GM21737 (cell line): ENCODE measurements around the gene DDX55.
A peak's percentile ranks its signal among the peaks of the same experiment; 100 is the strongest.
"Not testable (repeated sequence)": the region's sequence is repeated elsewhere in the genome, so short reads cannot be mapped to it uniquely, and the experiment has no call there.

ENCODE experiments used
- ATAC-seq: cut with Tn5 transposase; IDR thresholded peaks from one replicate; pipeline ENCODE4 v1.9.1; 2021; ENCODE audit warnings: mild to moderate bottlenecking, moderate library complexity; ENCODE audit not compliant: unreplicated experiment

DDX55 gene, protein sequence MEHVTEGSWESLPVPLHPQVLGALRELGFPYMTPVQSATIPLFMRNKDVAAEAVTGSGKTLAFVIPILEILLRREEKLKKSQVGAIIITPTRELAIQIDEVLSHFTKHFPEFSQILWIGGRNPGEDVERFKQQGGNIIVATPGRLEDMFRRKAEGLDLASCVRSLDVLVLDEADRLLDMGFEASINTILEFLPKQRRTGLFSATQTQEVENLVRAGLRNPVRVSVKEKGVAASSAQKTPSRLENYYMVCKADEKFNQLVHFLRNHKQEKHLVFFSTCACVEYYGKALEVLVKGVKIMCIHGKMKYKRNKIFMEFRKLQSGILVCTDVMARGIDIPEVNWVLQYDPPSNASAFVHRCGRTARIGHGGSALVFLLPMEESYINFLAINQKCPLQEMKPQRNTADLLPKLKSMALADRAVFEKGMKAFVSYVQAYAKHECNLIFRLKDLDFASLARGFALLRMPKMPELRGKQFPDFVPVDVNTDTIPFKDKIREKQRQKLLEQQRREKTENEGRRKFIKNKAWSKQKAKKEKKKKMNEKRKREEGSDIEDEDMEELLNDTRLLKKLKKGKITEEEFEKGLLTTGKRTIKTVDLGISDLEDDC

DNA sequence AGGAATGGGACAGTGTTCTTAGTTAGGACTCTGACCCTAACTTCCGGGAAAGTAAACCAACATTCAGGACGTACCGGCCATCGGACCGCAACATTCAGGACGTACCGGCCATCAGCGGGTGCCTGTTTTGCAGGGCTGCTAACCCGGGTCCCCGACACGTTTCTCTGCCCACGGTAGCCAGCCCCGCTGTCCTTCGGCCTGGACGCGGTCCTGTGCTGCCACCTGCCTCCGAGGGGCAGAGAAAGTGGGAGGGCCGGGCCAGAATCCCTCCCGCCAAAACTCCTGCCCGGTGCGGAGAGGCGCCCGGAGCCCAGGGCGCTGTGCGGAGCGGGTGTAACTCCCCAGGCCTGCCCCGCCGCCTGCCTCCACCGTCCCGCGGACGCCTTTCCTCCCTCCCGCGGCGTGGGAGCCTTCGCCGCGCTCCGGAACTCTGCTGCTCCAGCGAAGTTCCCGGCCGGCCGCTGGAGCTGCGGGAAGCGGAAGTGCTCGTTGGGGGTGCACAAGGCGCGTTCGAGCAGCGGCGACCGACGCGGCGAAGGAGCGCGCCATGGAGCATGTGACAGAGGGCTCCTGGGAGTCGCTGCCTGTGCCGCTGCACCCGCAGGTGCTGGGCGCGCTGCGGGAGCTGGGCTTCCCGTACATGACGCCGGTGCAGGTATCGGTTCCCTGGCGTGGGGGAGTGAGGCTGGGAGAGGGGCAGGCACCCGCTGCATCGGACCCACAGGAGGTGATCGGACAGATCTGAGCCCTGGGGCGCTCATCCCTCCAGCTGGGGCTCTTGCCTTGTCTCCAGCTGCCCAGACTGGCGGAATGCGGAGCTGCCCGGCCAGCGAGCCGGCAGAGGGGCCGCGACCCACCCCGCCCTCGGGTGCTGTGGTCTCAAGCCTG is at the start of gene DDX55:
Gene DDX55, plus strand, starts transcription at position 498 of the 888 bp plus-strand sequence. Its CDS starts 50 bp downstream, at position 548.
- peak; percentile 80 for ATAC-seq

DNA sequence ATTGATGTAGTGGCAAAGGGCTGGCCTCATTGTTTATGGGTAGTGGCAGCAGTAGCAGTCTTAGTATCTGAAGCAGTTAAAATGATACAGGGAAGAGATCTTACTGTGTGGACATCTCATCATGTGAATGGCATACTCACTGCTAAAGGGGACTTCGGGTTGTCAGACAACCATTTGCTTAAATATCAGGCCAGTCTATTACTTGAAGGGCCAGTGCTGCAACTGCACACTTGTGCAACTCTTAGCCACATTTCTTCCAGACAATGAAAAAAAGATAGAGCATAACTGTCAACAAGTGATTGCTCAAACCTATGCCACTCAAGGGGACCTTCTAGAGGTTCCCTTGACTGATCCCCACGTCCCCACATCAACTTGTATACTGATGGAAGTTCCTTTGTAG is 47.8 kb upstream of the DDX55 start:
- ATAC-seq, result not testable (repeated sequence)

DNA sequence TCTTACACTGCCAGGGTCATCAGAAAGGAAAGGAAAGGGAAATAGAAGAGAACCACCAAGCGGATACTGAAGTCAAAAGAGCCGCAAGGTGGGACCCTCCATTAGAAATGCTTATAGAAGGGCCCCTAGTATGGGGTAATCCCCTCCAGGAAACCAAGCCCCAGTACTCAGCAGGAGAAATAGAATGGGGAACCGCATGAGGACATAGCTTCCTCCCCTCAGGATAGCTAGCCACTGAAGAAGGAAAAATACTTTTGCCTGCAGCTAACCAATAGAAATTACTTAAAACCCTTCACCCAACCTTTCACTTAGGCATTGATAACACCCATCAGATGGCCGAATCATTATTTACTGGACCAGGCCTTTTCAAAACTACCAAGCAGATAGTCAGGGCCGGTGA is 47.1 kb upstream of the DDX55 start:
- not testable (repeated sequence) for ATAC-seq

DNA sequence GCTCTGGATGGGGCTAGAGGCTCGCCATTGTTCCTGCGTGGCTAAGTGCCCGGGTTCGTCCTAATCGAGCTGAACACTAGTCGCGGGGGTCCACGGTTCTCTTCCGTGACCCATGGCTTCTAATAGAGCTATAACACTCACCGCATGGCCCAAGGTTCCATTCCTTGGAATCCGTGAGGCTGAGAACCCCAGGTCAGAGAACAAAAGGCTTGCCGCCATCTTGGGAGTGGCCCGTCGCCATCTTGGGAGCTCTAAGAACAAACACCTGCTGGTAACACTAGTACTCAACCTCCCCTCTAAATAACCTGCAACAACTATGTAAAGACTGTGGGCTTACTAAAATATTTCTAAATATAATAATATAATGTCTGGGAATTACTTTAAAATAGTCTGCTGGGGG is 43.4 kb upstream of the DDX55 start:
- not testable (repeated sequence) for ATAC-seq

DNA sequence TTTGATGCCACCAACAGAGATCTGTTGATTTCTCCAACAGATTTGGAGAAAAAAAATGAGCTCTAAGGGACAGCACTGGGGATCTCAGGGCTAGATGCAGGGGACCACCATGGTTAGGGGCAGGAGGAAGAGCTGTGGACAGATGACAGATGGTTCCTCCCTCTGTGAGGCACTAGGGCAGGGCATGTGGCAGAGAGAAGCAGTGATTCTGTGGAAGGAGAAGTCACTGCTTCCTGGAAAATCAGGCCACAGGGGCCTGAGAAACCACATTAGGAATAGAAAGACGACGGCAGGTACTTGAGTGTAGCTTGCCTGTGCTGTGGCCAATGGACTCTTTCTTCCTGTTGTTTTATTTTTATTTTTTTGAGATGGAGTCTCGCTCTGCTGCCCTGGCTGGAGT is 42.4 kb upstream of the DDX55 start:
- no peak for ATAC-seq

DNA sequence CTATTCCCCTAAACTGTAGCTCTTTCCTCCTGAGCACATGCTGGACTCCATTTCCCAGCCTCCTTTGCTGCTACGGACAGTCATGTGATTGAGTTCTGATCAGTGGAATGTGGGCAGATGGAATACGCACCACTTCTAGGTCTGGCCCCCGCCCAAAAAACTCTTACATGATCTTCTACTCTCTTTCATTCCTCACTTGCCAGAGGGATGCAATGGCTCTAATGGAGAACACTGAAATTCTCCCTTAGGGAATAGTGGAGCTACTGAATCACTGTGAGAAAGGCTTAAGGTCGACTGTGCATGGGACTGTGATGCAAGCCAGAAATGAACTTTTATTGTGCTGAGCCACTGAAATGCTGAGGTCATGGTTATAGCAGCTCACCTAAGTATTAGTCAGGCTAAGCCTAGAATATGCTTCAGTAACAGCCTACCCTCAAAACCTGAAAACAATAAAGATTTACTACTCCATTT is 30.5 kb upstream of the DDX55 start:
- no peak for ATAC-seq

DNA sequence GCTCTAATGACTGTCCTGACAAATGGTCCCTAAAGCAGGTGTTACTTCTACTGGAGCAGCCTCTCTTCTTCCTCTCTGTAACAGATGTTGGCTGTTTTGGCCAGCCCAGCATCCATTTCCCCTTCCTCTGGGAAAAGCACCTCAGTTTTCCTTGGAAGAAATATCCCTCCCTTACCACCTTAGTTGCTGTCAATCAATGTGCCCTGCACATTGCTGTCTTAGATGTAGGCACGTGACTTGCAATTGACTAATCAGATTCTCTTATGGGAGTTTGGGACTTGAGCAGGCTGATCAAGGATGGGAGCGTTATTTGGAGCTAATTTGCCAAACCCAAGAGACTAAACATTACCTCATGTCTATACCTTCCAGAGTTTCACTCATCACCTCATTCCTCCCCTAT is 29.5 kb upstream of the DDX55 start:
- no peak for ATAC-seq

DNA sequence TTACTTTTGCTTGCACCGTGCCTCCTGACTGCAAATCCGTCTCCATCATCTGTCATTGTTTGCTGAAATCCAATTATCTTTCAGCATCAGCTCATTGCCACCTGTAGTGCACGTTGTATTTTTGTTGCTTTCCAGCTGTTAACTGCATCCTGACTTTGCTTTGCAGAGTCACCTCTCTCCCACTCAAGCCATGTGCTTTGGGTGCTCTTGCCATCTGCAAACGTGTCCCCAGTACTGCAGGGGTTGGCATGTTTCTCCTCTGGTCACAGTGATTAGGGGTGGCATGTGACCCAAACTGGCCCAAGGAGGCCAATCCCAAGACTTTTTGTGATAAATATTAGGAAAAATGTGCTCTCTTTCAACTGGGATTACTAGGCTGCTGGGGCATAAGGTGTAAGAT is 28.0 kb upstream of the DDX55 start:
- ATAC-seq, result no peak

DNA sequence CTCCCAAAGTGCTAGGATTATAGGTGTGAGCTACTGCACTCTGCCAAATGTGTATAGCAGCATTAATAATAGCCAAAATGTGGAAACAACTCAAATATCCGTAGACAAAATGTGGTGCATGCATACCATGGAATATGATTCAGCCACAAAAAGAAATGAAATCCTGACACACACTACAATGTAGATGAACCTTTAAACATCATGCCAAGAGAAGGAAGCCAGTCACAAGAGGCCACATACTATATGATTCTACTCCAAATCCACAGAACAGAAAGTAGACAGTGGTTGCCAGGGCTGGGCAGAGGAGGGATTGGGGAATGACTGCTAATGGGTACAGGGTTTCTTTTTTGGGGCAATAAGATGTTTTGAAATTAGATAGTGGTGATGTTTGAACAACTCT is 25.3 kb upstream of the DDX55 start:
- no peak for ATAC-seq

DNA sequence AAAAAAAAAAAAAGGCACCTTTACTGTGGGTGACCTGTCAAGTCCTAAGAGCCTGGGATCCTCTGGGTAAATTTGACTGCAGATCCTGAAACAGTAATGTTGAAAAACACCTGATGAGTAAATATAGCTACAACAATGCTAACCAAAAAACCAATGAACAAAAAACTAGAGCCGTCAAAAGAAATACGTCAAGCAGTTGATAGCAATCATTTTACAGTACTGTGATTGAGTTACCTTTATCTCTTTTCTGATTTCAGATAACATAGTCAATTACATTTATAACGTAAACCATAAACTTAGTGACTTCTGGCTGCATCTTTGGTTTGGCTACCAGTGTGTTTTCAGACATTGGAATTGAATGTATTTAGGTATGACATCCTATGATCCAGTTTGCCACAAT is 23.7 kb upstream of the DDX55 start:
- ATAC-seq, result no peak

DNA sequence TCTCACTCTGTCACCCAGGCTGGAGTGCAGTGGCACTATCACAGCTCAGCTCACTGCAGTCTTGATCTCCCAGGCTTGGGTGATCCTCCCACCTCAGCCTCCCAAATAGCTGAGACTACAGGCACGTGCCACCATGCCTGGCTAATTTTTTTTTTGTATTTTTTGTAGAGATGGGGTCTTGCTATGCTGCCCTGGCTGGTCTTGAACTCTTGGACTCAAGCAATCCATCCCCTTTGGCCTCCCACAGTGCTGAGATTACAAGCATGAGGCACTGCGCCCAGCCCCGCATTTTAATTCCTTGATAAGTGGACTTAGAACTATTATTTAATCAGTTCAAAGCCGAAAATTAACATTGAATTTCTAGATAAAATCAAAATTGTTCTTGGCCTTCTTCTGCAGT is 23.1 kb upstream of the DDX55 start:
- not testable (repeated sequence) for ATAC-seq

DNA sequence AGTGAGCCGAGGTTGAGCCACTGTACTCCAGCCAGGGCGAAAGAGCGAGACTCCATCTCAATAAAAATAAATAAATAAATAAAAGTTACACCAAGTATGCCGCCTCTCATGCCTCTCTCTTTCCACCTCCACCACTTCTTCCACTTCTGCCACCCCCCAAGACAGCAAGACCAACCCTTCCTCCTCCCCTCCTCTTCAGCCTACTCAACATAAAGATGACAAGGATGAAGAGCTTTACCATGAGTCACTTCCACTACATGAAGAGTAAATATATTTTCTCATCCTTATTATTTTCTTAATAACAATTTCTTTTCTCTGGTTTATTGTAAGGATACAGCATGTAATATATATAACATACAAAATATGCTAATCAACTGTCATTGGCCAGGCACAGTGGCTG is 21.1 kb upstream of the DDX55 start:
- no peak for ATAC-seq

DNA sequence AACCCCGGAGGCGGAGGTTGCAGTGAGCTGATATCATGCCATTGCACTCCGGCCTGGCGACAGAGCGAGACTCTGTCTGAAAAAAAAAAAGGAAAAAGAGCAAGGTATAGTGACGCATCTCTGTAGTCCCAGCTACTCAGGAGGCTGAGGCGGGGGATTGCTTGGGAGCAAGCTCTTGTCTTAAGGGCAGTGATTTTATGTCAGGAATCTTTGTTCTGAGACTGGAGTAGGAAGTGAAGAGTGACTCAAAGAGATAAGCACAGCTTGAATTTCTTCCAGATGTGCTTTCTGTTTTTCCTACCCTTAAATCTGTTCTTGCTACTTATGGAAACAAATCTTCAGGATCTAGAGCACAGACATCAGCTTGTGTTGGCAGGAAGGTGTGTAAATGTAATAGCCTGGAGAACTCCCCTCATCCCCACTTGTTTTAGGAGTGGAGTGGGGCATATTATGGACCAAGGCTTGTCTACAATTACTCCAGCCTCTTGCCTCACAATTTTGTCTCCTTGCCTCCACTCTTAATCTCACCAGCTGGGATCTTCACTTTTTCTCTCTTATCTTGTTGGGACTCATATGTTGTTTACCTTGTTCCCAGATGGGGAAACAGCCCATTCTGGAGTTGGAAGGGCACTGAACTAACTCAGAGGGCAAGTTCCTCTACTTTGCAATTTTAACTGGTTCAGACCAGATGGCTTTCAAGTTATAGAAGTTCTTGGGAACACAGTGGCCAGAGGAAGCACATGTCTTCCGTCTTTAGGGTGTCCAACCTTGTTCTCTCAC is 10.0 kb upstream of the DDX55 start:
- no peak for ATAC-seq

DNA sequence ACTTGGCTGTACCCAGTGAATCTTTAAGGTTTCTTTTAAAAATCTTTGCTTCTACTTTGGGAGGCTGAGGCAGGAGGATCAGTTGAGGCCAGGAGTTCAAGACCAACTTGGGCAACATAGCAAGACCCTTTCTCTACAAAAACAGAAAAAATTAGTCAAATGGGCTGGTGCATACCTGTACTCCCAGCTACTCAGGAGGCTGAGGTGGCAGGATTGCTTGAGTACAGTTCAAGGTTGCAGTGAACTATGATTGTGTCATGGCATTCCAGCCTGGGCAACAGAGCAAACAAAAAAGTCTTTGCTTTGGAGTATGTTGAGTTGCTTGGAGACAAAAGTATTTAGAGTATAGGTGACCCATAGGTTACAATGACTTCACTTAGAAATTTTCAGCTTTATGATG is 6.2 kb upstream of the DDX55 start:
- ATAC-seq, result no peak

DNA sequence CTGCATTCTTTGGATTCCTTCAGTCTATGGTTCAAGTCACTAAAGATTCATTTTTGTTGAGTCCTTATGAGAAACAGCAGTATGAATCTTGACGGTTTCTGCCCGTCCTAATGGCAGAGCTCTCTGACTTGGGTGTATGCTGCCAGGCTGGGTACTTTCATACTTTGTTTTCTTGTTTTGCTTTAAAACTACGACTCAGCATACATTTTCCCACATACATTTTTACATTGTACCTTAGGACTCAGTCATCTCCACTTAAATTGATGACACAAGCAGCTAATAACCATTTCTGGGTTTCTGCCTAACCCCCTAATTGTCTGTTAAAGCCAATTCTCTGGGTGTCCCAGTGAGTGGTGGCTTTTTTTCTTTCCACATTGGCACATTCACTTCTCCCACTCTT is 4.8 kb upstream of the DDX55 start:
- ATAC-seq, result no peak

DNA sequence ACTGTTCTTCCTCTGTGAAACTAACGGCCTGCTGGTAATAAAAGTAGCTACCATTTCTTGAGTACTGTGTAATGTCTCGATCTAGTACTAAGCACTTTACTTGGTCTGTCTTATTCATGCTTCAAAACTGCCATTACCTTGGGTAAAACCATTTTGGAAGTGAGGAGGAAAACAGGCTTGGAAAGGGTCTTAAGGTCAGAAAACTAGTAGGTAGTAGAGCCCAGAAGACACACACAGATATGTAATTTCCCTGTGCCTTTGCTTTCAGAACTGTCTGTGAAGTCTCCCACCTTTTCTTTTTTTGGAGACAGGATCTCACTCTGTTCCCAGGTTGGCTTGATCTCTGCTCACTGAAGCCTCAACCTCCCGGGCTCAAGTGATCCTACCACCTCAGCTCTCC is 3.4 kb upstream of the DDX55 start:
- ATAC-seq, result no peak

DNA sequence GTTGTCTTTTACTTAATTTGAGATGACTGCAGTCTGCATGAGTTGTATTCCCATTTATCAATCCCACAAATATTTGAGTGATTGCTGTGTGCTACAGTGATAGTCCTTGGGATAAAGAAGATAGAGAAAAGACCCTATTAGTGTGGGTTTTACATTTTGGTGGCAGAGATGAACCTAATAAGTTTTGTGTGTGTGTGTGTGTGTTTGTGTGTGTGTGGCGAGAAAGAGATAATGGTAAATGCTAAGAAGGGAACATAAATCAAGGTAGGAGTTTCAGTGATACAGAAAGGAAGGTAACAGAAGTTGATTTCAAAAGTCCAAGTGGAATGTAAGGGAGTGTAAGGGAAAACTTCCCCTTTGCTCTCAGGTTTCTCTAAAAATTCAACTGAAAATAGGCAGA is 2.6 kb upstream of the DDX55 start:
- ATAC-seq, result no peak

DNA sequence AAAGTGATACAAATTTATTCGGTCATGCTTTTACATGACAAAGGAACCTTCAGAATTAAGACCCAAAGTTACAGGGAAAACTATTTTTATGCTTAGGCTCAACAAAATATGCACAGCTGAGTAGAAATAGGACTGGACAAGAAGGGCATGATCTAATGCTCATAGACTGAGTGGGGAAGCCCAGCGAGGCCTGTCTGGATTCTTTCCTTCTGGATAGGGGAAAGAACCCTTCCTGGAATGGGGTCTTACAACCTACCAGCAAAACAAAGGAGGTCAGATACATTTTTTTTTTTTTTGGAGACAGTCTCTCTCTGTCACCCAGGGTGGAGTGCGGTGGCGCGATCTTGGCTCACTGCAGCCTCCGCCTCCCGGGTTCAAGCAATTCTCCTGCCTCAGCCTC is 2.2 kb upstream of the DDX55 start:
- ATAC-seq, result no peak

DNA sequence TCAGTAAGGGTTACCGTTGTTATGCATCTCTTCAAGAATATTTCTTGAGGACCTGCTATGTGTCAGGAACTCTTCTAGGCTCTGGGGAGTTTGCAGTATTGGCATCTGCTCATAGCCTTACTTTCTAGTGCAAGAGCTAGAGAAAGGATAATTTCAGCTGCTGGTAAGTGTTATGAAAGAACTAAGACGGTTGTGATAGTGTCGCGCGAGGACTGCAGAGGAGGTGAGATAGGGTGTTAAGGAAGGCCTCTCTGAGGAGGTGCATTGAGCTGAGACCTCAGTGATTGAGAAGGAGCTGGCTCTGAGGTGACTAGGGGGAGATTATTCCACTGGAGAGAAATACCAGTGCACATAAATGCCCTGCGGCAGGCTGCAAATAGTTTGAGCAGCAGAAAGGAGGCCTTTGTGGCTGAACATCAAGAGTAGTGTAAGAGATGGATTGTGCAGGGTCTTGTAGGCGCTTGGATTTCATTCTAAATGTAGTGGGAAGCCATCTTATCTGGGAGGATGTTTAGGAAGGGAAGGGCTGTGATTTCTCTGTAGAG is 824 bp downstream of the DDX55 start:
- no peak for ATAC-seq

DNA sequence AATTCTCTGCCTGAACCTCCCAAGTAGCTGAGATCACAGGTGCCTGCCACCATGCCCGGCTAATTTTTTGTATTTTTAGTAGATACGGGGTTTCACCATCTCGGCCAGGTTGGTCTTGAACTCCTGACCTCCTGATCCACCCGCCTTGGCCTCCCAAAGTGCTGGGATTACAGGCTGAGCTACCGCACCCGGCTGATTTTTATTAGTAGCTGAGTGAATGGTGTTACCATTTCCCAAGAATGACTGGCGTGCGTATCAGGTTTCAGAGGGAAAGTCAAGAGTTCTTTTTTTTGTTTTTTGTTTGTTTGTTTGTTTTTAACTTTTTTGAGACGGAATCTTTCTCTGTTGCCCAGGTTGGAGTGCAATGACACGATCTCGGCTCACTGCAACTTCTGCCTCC is 1.6 kb downstream of the DDX55 start:
- ATAC-seq, result not testable (repeated sequence)
